HAP-1 (cell line): ENCODE data around the gene C1QTNF6.

ENCODE experiments used
- DNase-seq, 2 experiments: peaks; one replicate each; pipeline ENCODE4 v3.0.0-alpha.2; 2016 to 2020; ENCODE audit warnings: low spot score in 2 of 2
- H3K27me3 ChIP-seq: fragments of 250-450 bp; sonication (Bioruptor Pico); 2 replicates; pipeline ENCODE4 v1.5.1; 2020; ENCODE audit warnings: low read depth, mild to moderate bottlenecking, moderate library complexity
- H3K36me3 ChIP-seq: fragments of 250-450 bp; sonication (Bioruptor Pico); replicated peaks from 2 replicates; pipeline ENCODE4 v1.5.1; 2020; ENCODE audit warnings: mild to moderate bottlenecking
- H3K4me1 ChIP-seq: fragments of 250-450 bp; sonication (Bioruptor Pico); 2 replicates; pipeline ENCODE4 v1.5.1; 2020; ENCODE audit warnings: mild to moderate bottlenecking
- H3K4me3 ChIP-seq: fragments of 250-450 bp; sonication (Bioruptor Pico); 2 replicates; pipeline ENCODE4 v1.5.1; 2020; ENCODE audit warnings: mild to moderate bottlenecking, moderate library complexity
- H3K9me3 ChIP-seq: fragments of 250-450 bp; sonication (Bioruptor Pico); 2 replicates; pipeline ENCODE4 v1.5.1; 2020; ENCODE audit warnings: mild to moderate bottlenecking, moderate library complexity
- in situ Hi-C: fragments of 300-500 bp; cut with MboI; formaldehyde crosslinking; loops from 3 replicates; pipeline ENCODE4 v1.14.3; 2020; ENCODE audit warnings: low sequenced_read_pairs, inconsistent platforms, mixed read lengths

The C1QTNF6 gene

GRCh38 chr22:37196539-37197450, 8.7 kb upstream of the C1QTNF6 start:
- no peak for DNase-seq
- peaks cover 6% of the 10 kb centered on the region; the same call in 1 of the 2 replicates for H3K9me3 ChIP-seq
- in situ Hi-C loops: no loop called here
- H3K27me3 ChIP-seq: no peaks in the 10 kb centered on the region
- H3K4me3 ChIP-seq: no peak overlapping the region
- no peaks in the 10 kb centered on the region for H3K36me3 ChIP-seq
- H3K4me1 ChIP-seq: peaks cover 4% of the 10 kb centered on the region

GRCh38 chr22:37195921-37196320, 7.9 kb upstream of the C1QTNF6 start:
- H3K36me3 ChIP-seq: no peaks in the 10 kb centered on the region
- no peaks in the 10 kb centered on the region for H3K27me3 ChIP-seq
- no peak for DNase-seq
- H3K4me1 ChIP-seq: peaks cover 4% of the 10 kb centered on the region
- peaks cover 6% of the 10 kb centered on the region; the same call in 1 of the 2 replicates for H3K9me3 ChIP-seq
- no peak overlapping the region for H3K4me3 ChIP-seq
- in situ Hi-C loops: no loop called here

GRCh38 chr22:37194750-37195149, 6.7 kb upstream of the C1QTNF6 start:
- in situ Hi-C loops: no loop called here
- Histone ChIP-seq H3K4me3 (no peak overlapping the region), H3K27me3 (no peaks in the 10 kb centered on the region), H3K4me1 (peaks cover 3% of the 10 kb centered on the region), H3K9me3 (peaks cover 6% of the 10 kb centered on the region; the same call in 1 of the 2 replicates), H3K36me3 (no peaks in the 10 kb centered on the region)
- DNase-seq: no peak

- Histone ChIP-seq H3K36me3 (no peaks in the 10 kb centered on the region), H3K27me3 (no peaks in the 10 kb centered on the region), H3K9me3 (peaks cover 6% of the 10 kb centered on the region; the same call in 1 of the 2 replicates), H3K4me3 (no peak overlapping the region), H3K4me1 (no peaks in the 10 kb centered on the region; the same call in none of the 2 replicates)
- in situ Hi-C loops: no loop called here
- peak; percentile 16 to 34 for DNase-seq
Measured at GRCh38 chr22:37193629-37194191, 5.7 kb upstream of the C1QTNF6 start.

GRCh38 chr22:37192741-37193140, 4.7 kb upstream of the C1QTNF6 start:
- in situ Hi-C loops: no loop called here
- no peaks in the 10 kb centered on the region for H3K4me1 ChIP-seq
- H3K36me3 ChIP-seq: no peaks in the 10 kb centered on the region

GRCh38 chr22:37192204-37192603, 4.2 kb upstream of the C1QTNF6 start:
- Histone ChIP-seq H3K4me3 (no peak overlapping the region), H3K9me3 (peaks cover 6% of the 10 kb centered on the region; the same call in 1 of the 2 replicates), H3K36me3 (no peaks in the 10 kb centered on the region), H3K4me1 (no peaks in the 10 kb centered on the region), H3K27me3 (no peaks in the 10 kb centered on the region)
- in situ Hi-C loops: no loop called here
- DNase-seq: no peak

More at GRCh38 chr22:37192741-37193140, 4.7 kb upstream of the C1QTNF6 start:
- no peak for DNase-seq
- Histone ChIP-seq H3K4me3 (no peak overlapping the region), H3K27me3 (no peaks in the 10 kb centered on the region), H3K9me3 (peaks cover 6% of the 10 kb centered on the region; the same call in 1 of the 2 replicates)

GRCh38 chr22:37190262-37190780, 2.3 kb upstream of the C1QTNF6 start:
- Histone ChIP-seq H3K9me3 (peaks cover 6% of the 10 kb centered on the region; the same call in 1 of the 2 replicates), H3K36me3 (no peaks in the 10 kb centered on the region), H3K4me3 (no peak overlapping the region), H3K27me3 (0 out of 2 replicates have a peak, but pooled peaks cover 2% of the 10 kb centered on the region), H3K4me1 (no peaks in the 10 kb centered on the region; the same call in 1 of the 2 replicates)
- in situ Hi-C loops: no loop called here
- DNase-seq: no peak

GRCh38 chr22:37188901-37189466, 937 bp upstream of the C1QTNF6 start:
- Histone ChIP-seq H3K4me3 (no peak overlapping the region), H3K27me3 (0 out of 2 replicates have a peak, but pooled peaks cover 2% of the 10 kb centered on the region), H3K9me3 (peaks cover 6% of the 10 kb centered on the region; the same call in 1 of the 2 replicates), H3K36me3 (no peaks in the 10 kb centered on the region), H3K4me1 (no peaks in the 10 kb centered on the region; the same call in 1 of the 2 replicates)
- no peak for DNase-seq
- in situ Hi-C loops: no loop called here

- Histone ChIP-seq H3K36me3 (no peaks in the 10 kb centered on the region), H3K4me3 (no peak overlapping the region), H3K9me3 (no peaks in the 10 kb centered on the region), H3K27me3 (0 out of 2 replicates have a peak, but pooled peaks cover 2% of the 10 kb centered on the region), H3K4me1 (no peaks in the 10 kb centered on the region; the same call in 1 of the 2 replicates)
- DNase-seq: no peak
- in situ Hi-C loops: no loop called here
Measured at GRCh38 chr22:37187552-37187890, 526 bp downstream of the C1QTNF6 start.

GRCh38 chr22:37186997-37187522, 987 bp downstream of the C1QTNF6 start:
- Histone ChIP-seq H3K27me3 (0 out of 2 replicates have a peak, but pooled peaks cover 2% of the 10 kb centered on the region), H3K36me3 (no peaks in the 10 kb centered on the region), H3K4me3 (no peak overlapping the region), H3K9me3 (no peaks in the 10 kb centered on the region), H3K4me1 (no peaks in the 10 kb centered on the region; the same call in 1 of the 2 replicates)
- DNase-seq: no peak
- in situ Hi-C loops: no loop called here

GRCh38 chr22:37186228-37186996, 1.6 kb downstream of the C1QTNF6 start:
- H3K36me3 ChIP-seq: no peaks in the 10 kb centered on the region
- DNase-seq: peak; percentile 21 to 56
- H3K4me3 ChIP-seq: no peak overlapping the region
- H3K9me3 ChIP-seq: no peaks in the 10 kb centered on the region
- 0 out of 2 replicates have a peak, but pooled peaks cover 2% of the 10 kb centered on the region for H3K27me3 ChIP-seq
- no peaks in the 10 kb centered on the region; the same call in 1 of the 2 replicates for H3K4me1 ChIP-seq
- in situ Hi-C loops: no loop called here

- in situ Hi-C loops: no loop called here
- DNase-seq: no peak
- Histone ChIP-seq H3K27me3 (0 out of 2 replicates have a peak, but pooled peaks cover 2% of the 10 kb centered on the region), H3K36me3 (no peaks in the 10 kb centered on the region), H3K4me1 (no peaks in the 10 kb centered on the region; the same call in 1 of the 2 replicates), H3K9me3 (no peaks in the 10 kb centered on the region), H3K4me3 (no peak overlapping the region)
Measured at GRCh38 chr22:37185646-37186227, 2.3 kb downstream of the C1QTNF6 start.
